ENCODE measurements around the gene TMEM270. TPM values are rescaled to one million over a fixed set of nuclear protein-coding genes. Genes with fewer than 3 reads are reported as not detected.

Gene TMEM270
- total RNA-seq, 2 donors from 2014 or later = not detected

DNA sequence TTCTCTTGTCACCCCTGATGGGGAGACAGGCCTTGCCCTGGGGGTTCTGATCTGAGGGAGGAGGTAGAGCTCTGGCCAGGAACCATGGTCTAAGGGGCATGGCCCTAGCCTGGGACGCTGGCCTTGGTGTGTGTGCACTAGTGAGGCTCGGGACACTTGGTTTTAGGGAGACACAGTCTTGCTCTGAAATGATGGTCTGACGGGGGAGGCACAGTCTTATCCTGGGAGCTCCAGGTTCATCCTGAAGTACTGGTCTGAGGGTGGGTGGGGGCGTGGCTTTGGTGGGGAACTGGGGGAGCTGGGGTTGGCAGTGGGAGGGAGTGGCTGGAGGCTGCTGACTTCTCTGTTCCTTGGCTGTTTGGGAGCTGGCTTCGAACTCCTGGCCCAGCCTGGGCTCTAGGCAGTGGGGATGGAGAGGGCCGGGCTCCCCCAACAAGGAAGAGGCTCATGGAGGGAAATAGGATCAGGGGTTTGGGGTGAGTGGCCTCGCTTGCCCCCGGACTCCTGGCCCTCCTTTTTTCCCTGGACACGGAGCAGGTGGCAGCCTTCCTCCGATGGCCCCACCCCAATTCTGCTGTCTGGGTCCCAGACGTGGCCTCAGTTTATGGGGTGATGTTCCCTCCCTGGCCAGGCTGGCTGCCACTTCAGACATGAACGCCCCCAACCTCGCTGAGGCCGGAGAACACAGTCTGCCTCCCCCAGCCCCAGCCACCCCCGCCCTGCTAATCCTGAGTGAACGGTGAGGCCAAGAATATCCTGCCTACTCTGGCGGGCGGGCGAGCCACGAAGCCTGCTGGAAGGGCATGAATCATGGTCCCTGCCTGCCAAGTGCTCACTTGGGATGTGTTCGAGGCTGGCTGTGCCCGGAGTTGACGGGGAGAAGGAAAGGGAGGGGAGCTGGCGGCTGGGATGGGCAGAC is 43.5 kb downstream of the TMEM270 start:
- no peak overlapping the region for H3K4me3 Mint-ChIP-seq
- DNase-seq (no peak), ATAC-seq (no peak)
- H3K4me1 Mint-ChIP-seq = peaks cover 2% of the 10 kb centered on the region
- no peak overlapping the region for H3K27ac Mint-ChIP-seq
- no peaks in the 10 kb centered on the region for H3K9me3 ChIP-seq (ENCODE audit: control insufficient read depth, low read length, poor library complexity, severe bottlenecking)
- peaks cover 2% of the 10 kb centered on the region for H3K36me3 Mint-ChIP-seq (ENCODE audit: low read depth)
- H3K27me3 Mint-ChIP-seq = peaks cover 25% of the 10 kb centered on the region

GRCh38 chr7:73905360-73905759 is 44.4 kb downstream of the TMEM270 start:
- ATAC-seq (no peak), DNase-seq (no peak)
- Mint-ChIP-seq H3K4me3 (no peak overlapping the region), H3K36me3 (ENCODE audit: low read depth) (peaks cover 2% of the 10 kb centered on the region), H3K27me3 (peaks cover 25% of the 10 kb centered on the region), H3K4me1 (peaks cover 2% of the 10 kb centered on the region), H3K27ac (no peak overlapping the region)
- no peaks in the 10 kb centered on the region for H3K9me3 ChIP-seq (ENCODE audit: control insufficient read depth, low read length, poor library complexity, severe bottlenecking)

DNA sequence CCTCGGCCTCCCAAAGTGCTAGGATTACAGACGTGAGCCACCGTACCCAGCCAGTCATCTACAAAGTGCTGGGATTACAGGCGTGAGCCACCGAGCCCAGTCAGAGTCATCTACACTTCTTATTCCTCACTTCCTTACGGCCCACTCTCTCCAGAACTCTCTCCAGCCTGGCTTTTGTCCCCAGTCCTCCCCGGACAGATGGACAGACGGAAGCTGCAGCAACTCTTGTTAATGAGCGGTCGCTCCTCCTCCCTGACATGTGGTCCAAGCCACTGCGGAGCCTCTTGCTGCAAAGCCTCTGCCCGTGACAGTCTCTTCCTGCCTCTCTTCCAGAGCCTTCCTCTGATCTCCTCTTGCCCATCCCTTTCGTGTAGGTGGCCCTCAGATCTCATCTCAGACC is 45.9 kb downstream of the TMEM270 start:
- DNase-seq (no peak), ATAC-seq (no peak)
- H3K36me3 Mint-ChIP-seq (ENCODE audit: low read depth) = peaks cover 2% of the 10 kb centered on the region

DNA sequence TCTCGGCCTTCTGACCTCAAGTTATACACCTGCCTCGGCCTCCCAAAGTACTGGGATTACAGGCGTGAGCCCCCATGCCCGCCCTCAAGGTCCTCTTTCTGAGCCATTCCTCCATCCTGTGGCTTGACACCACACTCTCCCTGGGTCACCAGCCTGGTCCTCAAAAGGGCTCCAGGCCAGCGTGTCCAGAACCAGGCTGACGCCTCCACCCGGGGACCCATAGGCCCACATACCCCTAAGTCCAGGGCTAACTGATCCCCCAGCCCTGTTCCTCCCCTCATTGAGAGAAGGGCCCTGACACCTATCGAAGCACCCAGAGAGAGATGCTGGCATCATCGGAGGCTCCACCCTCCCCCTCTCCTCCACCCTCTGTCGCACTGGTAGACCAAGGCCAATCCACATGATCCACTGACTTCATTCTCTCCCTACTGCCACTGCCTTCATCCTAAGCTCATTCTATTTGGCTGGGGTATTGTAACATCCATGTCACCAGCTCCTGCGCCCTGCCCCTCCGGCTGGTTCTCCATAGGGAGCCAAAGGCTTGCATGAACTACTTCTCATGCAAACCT is 46.7 kb downstream of the TMEM270 start:
- Mint-ChIP-seq H3K36me3 (ENCODE audit: low read depth) (peaks cover 2% of the 10 kb centered on the region), H3K4me1 (peaks cover 2% of the 10 kb centered on the region), H3K4me3 (no peak overlapping the region), H3K27me3 (peaks cover 25% of the 10 kb centered on the region), H3K27ac (no peak overlapping the region)
- ATAC-seq (no peak), DNase-seq (no peak)
- no peaks in the 10 kb centered on the region for H3K9me3 ChIP-seq (ENCODE audit: control insufficient read depth, low read length, poor library complexity, severe bottlenecking)

More for the DNA sequence above, 45.9 kb downstream of the TMEM270 start:
- no peak overlapping the region for H3K27ac Mint-ChIP-seq
- H3K27me3 Mint-ChIP-seq = peaks cover 25% of the 10 kb centered on the region
- no peak overlapping the region for H3K4me3 Mint-ChIP-seq
- peaks cover 2% of the 10 kb centered on the region for H3K4me1 Mint-ChIP-seq
- no peaks in the 10 kb centered on the region for H3K9me3 ChIP-seq (ENCODE audit: control insufficient read depth, low read length, poor library complexity, severe bottlenecking)

DNA sequence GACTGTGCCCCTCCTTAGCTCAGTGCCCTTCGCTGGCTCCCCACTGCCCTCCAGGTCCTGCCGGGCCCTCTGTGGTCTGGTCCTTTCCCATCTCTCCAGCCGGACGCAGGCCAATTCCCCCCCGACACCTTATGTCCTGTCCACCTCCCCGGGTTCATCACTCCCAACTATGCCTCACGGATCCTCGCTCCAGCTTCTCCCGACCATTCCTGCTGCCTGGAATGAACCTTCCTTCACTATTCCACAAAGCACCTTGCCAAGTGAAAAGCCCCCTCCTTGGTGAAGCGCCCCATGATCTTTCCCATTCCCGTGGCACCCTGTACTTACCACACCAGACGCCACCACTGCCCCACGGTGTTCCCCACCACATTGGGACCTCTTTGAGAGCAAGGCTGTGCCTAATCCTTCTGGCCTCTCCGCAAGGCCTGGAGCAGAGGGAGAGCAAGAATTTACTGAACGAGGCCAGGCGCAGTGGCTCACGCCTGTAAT is 47.2 kb downstream of the TMEM270 start:
- Mint-ChIP-seq H3K27me3 (peaks cover 25% of the 10 kb centered on the region), H3K4me1 (peaks cover 2% of the 10 kb centered on the region), H3K36me3 (ENCODE audit: low read depth) (peaks cover 2% of the 10 kb centered on the region), H3K4me3 (peak overlapping the region; percentile 60), H3K27ac (no peak overlapping the region)
- ATAC-seq (no peak), DNase-seq (no peak)
- H3K9me3 ChIP-seq (ENCODE audit: control insufficient read depth, low read length, poor library complexity, severe bottlenecking) = no peaks in the 10 kb centered on the region

- DNase-seq (no peak), ATAC-seq (no peak)
- no peaks in the 10 kb centered on the region for H3K9me3 ChIP-seq (ENCODE audit: control insufficient read depth, low read length, poor library complexity, severe bottlenecking)
- Mint-ChIP-seq H3K4me1 (peaks cover 2% of the 10 kb centered on the region), H3K36me3 (ENCODE audit: low read depth) (peaks cover 2% of the 10 kb centered on the region), H3K27me3 (peaks cover 25% of the 10 kb centered on the region), H3K4me3 (no peak overlapping the region), H3K27ac (no peak overlapping the region)
Observed at GRCh38 chr7:73909051-73909941, 48.3 kb downstream of the TMEM270 start.

DNA sequence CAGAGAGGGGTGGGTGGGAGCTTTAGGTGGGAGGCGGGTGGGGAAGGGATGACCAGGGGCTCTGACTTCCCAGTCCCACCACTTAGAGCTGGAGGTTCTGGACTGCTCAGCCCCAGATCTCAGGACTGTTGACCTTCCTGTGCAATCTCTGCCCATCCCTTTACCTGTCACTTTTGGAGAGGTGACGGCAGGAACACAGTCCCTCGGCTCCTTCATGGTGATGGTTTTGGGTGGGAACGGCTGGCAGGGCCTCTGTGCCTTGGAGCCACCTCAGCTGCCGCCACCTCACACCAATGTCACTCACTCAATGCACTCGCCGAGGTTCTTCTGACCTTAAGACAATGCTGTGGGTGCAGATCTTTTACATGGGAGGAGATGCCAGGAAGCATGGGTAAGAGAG is 49.0 kb downstream of the TMEM270 start:
- no peak overlapping the region for H3K27ac Mint-ChIP-seq
- no peaks in the 10 kb centered on the region for H3K9me3 ChIP-seq (ENCODE audit: control insufficient read depth, low read length, poor library complexity, severe bottlenecking)
- peaks cover 4% of the 10 kb centered on the region for H3K36me3 Mint-ChIP-seq (ENCODE audit: low read depth)
- ATAC-seq (no peak), DNase-seq (no peak)
- no peak overlapping the region for H3K4me3 Mint-ChIP-seq
- H3K4me1 Mint-ChIP-seq = peaks cover 2% of the 10 kb centered on the region
- peaks cover 31% of the 10 kb centered on the region for H3K27me3 Mint-ChIP-seq

DNA sequence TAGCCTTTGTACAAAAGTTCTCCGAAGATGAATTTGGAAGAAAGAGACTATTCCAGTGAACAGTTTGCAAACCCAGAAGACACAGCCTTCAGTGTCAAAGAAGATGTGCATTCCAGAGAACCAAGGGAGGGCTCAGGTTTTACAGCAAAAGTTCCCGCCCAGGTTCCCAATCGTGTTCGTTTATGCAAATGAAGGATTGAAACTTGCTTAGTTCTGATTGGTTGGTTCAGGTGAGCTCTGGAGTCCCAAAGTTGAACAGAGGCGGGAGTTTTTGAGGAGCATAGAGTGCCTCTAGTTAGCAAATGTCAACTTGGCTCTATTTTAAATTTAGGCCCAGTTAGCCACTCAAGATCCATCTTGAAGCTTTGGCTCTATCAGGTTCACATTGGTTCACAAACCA is 51.3 kb downstream of the TMEM270 start:
- DNase-seq (no peak), ATAC-seq (no peak)
- Mint-ChIP-seq H3K27ac (no peak overlapping the region), H3K4me3 (no peak overlapping the region), H3K4me1 (no peaks in the 10 kb centered on the region), H3K36me3 (ENCODE audit: low read depth) (peaks cover 4% of the 10 kb centered on the region), H3K27me3 (peaks cover 33% of the 10 kb centered on the region)
- no peaks in the 10 kb centered on the region for H3K9me3 ChIP-seq (ENCODE audit: control insufficient read depth, low read length, poor library complexity, severe bottlenecking)

Other genes starting within 250 kb of the TMEM270 start
- gene MLXIPL, start 236.6 kb upstream of the TMEM270 start, total RNA-seq = not detected
- gene VPS37D, start 193.3 kb upstream of the TMEM270 start, total RNA-seq = under 1 TPM in 1 of 2 donors, not detected in 1; 0.76 TPM
- 10 to 100 TPM; 10.6 to 11.5 TPM for gene DNAJC30, start 177.7 kb upstream of the TMEM270 start, total RNA-seq
- 10 to 100 TPM; 96.0 to 98.0 TPM for gene BUD23, start 177.6 kb upstream of the TMEM270 start, total RNA-seq
- gene STX1A, start 141.5 kb upstream of the TMEM270 start, total RNA-seq = 10 to 100 TPM; 18.4 to 21.2 TPM
- gene ABHD11, start 122.4 kb upstream of the TMEM270 start, total RNA-seq = 10 to 100 TPM; 14.0 to 15.1 TPM
- gene CLDN3, start 90.9 kb upstream of the TMEM270 start, total RNA-seq = not detected
- gene CLDN4, start 30.2 kb upstream of the TMEM270 start, total RNA-seq = under 1 TPM; 0.17 to 0.23 TPM
- gene METTL27, start 18.6 kb upstream of the TMEM270 start, total RNA-seq = under 1 TPM; 0.73 to 0.85 TPM
- gene ELN, start 167.0 kb downstream of the TMEM270 start, total RNA-seq = not detected
- 10 to 100 TPM; 11.7 to 13.2 TPM for gene LIMK1, start 222.6 kb downstream of the TMEM270 start, total RNA-seq

Data from T-helper 17 cell (primary cell).